HuH-7 (cell line): ENCODE results near the gene USP22.

Experiments
- DNase-seq: peaks from one replicate; pipeline ENCODE4 v3.0.0; 2011; ENCODE audit warnings: low spot score

Gene USP22

GRCh38 chr17:20952183-20952582 is 90.6 kb downstream of the USP22 start:
- no peak for DNase-seq
